IMR-90 (cell line): ENCODE results near the gene EPN1. TPM values are rescaled to one million over a fixed set of nuclear protein-coding genes. Genes with fewer than 3 reads are reported as not detected.

Source experiments
- ATAC-seq: fragments of 200-7000 bp; cut with Tn5 transposase; 2 replicates; pipeline ENCODE4 v1.9.1; 2020; ENCODE audit warnings: low read depth, mild to moderate bottlenecking, moderate library complexity
- BruUV-seq: library from RNA; stranded (reverse); fragments of 400-500 nt; replicated peaks from 2 replicates; lab custom pipeline; 2021; lab: Mats Ljungman, UMichigan
- CTCF ChIA-PET: fragments of 300-600 bp; formaldehyde crosslinking; extraction: SDS; loops from one replicate; lab custom pipeline; 2021; ENCODE audit warnings: antibody characterized with exemption; lab: Yijun Ruan, JAX
- POLR2A ChIA-PET: fragments of 300-600 bp; sonication (Branson Sonifier 250); formaldehyde crosslinking; loops from one replicate; lab custom pipeline; 2022; ENCODE audit warnings: antibody characterized with exemption; ENCODE audit not compliant: unreplicated experiment; lab: Charles Lee
- DNase-seq: peaks from one replicate; pipeline ENCODE4 v3.0.0; 2013
- H2AFZ ChIP-seq: replicated peaks from 2 replicates; pipeline ENCODE3; 2013; ENCODE audit warnings: low read length, mild to moderate bottlenecking; ENCODE audit not compliant: poor library complexity
- H2AK5ac ChIP-seq: 2 replicates; pipeline ENCODE4 v1.6.1; 2013; ENCODE audit warnings: low read depth, low read length, inconsistent platforms
- H2AK9ac ChIP-seq: replicated peaks from 2 replicates; pipeline ENCODE3; 2013; ENCODE audit warnings: mild to moderate bottlenecking, low read depth, low read length, moderate library complexity; ENCODE audit not compliant: poor library complexity
- H2BK120ac ChIP-seq: 2 replicates; pipeline ENCODE4 v1.6.1; 2013; ENCODE audit warnings: low read depth, low read length, inconsistent platforms
- H2BK15ac ChIP-seq: 3 replicates; pipeline ENCODE4 v1.6.1; 2013; ENCODE audit warnings: low read depth, low read length, inconsistent platforms
- H2BK20ac ChIP-seq: 2 replicates; pipeline ENCODE4 v1.6.1; 2013; ENCODE audit warnings: low read depth, mild to moderate bottlenecking, inconsistent platforms, low read length, moderate library complexity
- H2BK5ac ChIP-seq: 2 replicates; pipeline ENCODE4 v1.6.1; 2013; ENCODE audit warnings: mild to moderate bottlenecking, low read depth, low read length, inconsistent platforms; ENCODE audit not compliant: poor library complexity, severe bottlenecking
- H3K14ac ChIP-seq: replicated peaks from 2 replicates; pipeline ENCODE4 v1.6.1; 2013; ENCODE audit warnings: low read depth, low read length, inconsistent platforms
- H3K18ac ChIP-seq: 2 replicates; pipeline ENCODE4 v1.6.1; 2013; ENCODE audit warnings: low read depth, low read length, control low read depth
- H3K23ac ChIP-seq: 2 replicates; pipeline ENCODE4 v1.6.1; 2013; ENCODE audit warnings: low read depth, low read length, inconsistent platforms
- H3K27ac ChIP-seq: 2 replicates; pipeline ENCODE4 v1.5.1; 2013; ENCODE audit warnings: mild to moderate bottlenecking, control low read depth, low read length; ENCODE audit not compliant: insufficient read depth
- H3K27me3 ChIP-seq: 2 replicates; pipeline ENCODE4 v1.6.1; 2013; ENCODE audit warnings: low read length; ENCODE audit not compliant: control insufficient read depth, insufficient read depth
- H3K36me3 ChIP-seq: 2 replicates; pipeline ENCODE4 v1.6.1; 2013; ENCODE audit warnings: low read length, mixed read lengths; ENCODE audit not compliant: control insufficient read depth, insufficient read depth
- H3K4ac ChIP-seq: 2 replicates; pipeline ENCODE4 v1.6.1; 2013; ENCODE audit warnings: low read depth, low read length, inconsistent platforms
- H3K4me1 ChIP-seq: 2 replicates; pipeline ENCODE4 v1.6.1; 2013; ENCODE audit warnings: low read length, mixed read lengths; ENCODE audit not compliant: control insufficient read depth, insufficient read depth
- H3K4me2 ChIP-seq: 2 replicates; pipeline ENCODE4 v1.6.1; 2013; ENCODE audit warnings: low read depth, mild to moderate bottlenecking, control low read depth, low read length, moderate library complexity
- H3K4me3 ChIP-seq: 2 replicates; pipeline ENCODE4 v1.5.1; 2013; ENCODE audit warnings: low read depth, mild to moderate bottlenecking, control low read depth, low read length, moderate library complexity; ENCODE audit not compliant: insufficient read depth
- H3K56ac ChIP-seq: 2 replicates; pipeline ENCODE4 v1.6.1; 2013; ENCODE audit warnings: low read length, inconsistent platforms; ENCODE audit not compliant: insufficient read depth; ENCODE audit errors: extremely low read depth
- H3K79me1 ChIP-seq, 2 experiments: 2 replicates each; pipeline ENCODE4 v1.6.1; 2013; ENCODE audit warnings: low read length in 2 of 2, inconsistent platforms in 1 of 2, low read depth in 1 of 2
- H3K9ac ChIP-seq: 2 replicates; pipeline ENCODE4 v1.6.1; 2013; ENCODE audit warnings: low read depth, low read length, control low read depth
- H3K9me1 ChIP-seq: 2 replicates; pipeline ENCODE4 v1.6.1; 2013; ENCODE audit warnings: low read length, inconsistent platforms; ENCODE audit not compliant: insufficient read depth
- H3K9me3 ChIP-seq: 2 replicates; pipeline ENCODE4 v1.6.1; 2013; ENCODE audit warnings: low read length; ENCODE audit not compliant: control insufficient read depth, insufficient read depth
- H4K20me1 ChIP-seq: 2 replicates; pipeline ENCODE4 v1.6.1; 2013; ENCODE audit warnings: low read length, inconsistent platforms; ENCODE audit not compliant: insufficient read depth
- H4K5ac ChIP-seq: 2 replicates; pipeline ENCODE4 v1.6.1; 2013; ENCODE audit warnings: mild to moderate bottlenecking, low read depth, low read length, control low read depth
- H4K8ac ChIP-seq, 2 experiments: 2 replicates each; pipeline ENCODE4 v1.6.1; 2013; ENCODE audit warnings: low read depth in 2 of 2, low read length in 2 of 2, control low read depth in 1 of 2, inconsistent platforms in 1 of 2
- H4K91ac ChIP-seq: 2 replicates; pipeline ENCODE4 v1.6.1; 2013; ENCODE audit warnings: low read depth, low read length, inconsistent platforms; ENCODE audit not compliant: insufficient read depth
- BHLHE40 ChIP-seq: fragments of 150-350 bp; IDR thresholded peaks from 2 replicates; pipeline ENCODE4 v1.6.1; 2016; ENCODE audit warnings: mild to moderate bottlenecking, low read depth, low read length
- CHD1 ChIP-seq: IDR thresholded peaks from 2 replicates; pipeline ENCODE4 v1.6.1; 2012; ENCODE audit warnings: low read depth, low read length, improper control_type of control experiment
- MAFK ChIP-seq: IDR thresholded peaks from 2 replicates; pipeline ENCODE4 v1.6.1; 2012; ENCODE audit warnings: low read depth, low read length, improper control_type of control experiment
- MAZ ChIP-seq: IDR thresholded peaks from 2 replicates; pipeline ENCODE4 v1.6.1; 2012; ENCODE audit warnings: low read depth, mild to moderate bottlenecking, low read length, improper control_type of control experiment, moderate library complexity, borderline replicate concordance
- POLR2A ChIP-seq: IDR thresholded peaks from 2 replicates; pipeline ENCODE4 v1.6.1; 2012; ENCODE audit warnings: mild to moderate bottlenecking, low read depth, low read length
- RCOR1 ChIP-seq: IDR thresholded peaks from 2 replicates; pipeline ENCODE4 v1.6.1; 2012; ENCODE audit warnings: mild to moderate bottlenecking, low read length, improper control_type of control experiment; ENCODE audit not compliant: insufficient replicate concordance
- SMC3 ChIP-seq: fragments of 150-350 bp; IDR thresholded peaks from 2 replicates; pipeline ENCODE4 v1.6.1; 2016; ENCODE audit warnings: low read depth, mild to moderate bottlenecking, antibody characterized with exemption, low read length, moderate library complexity
- WGBS, 2 experiments: methylation state at CpG; one replicate each; pipeline versions ENCODE4 v1.1.5 to v1.1.7; 2013; ENCODE audit warnings: missing lambda C conversion rate in 2 of 2; ENCODE audit not compliant: insufficient read length in 1 of 2; ENCODE audit errors: extremely low coverage in 2 of 2; 5-methylcytosine and 5-hydroxymethylcytosine counted together
- dilution Hi-C: fragments of 300-500 bp; cut with HindIII; formaldehyde crosslinking; loops from one replicate; pipeline ENCODE4 v1.14.3; 2018; ENCODE audit warnings: low sequenced_read_pairs; ENCODE audit not compliant: unreplicated experiment
- in situ Hi-C: fragments of 300-500 bp; cut with MboI; formaldehyde crosslinking; loops from 3 replicates; pipeline ENCODE4 v1.14.3; 2019; ENCODE audit warnings: low sequenced_read_pairs, inconsistent platforms, mixed read lengths
- intact Hi-C: fragments of 100-400 bp; cut with micrococcal nuclease; formaldehyde crosslinking; loops from 2 replicates; pipeline ENCODE4 v1.10.0; 2022
- polyA plus RNA-seq, 3 experiments: library from polyadenylated mRNA; depleted of rRNA; stranded (reverse); fragments of >200 nt; gene quantifications; 2 replicates each; pipeline ENCODE4 v1.2.3, GENCODE V29; 2012; ENCODE audit warnings: low replicate concordance in 1 of 3
- total RNA-seq: library from RNA; depleted of rRNA; stranded (reverse); fragments of >200 nt; gene quantifications from 2 replicates; pipeline ENCODE4 v1.2.3, GENCODE V29; 2012
- TF ChIP-seq, protein P1 (sequence below): fragments of 150-350 bp; IDR thresholded peaks from 2 replicates; pipeline ENCODE4 v1.6.1; 2017; ENCODE audit warnings: mild to moderate bottlenecking, antibody characterized with exemption, low read length, low read depth
- TF ChIP-seq, protein P2 (sequence below): conservative IDR thresholded peaks from 2 replicates; pipeline ENCODE4 v1.5.1; 2012; ENCODE audit warnings: mild to moderate bottlenecking, low read depth, low read length, improper control_type of control experiment
- TF ChIP-seq, protein P3 (sequence below): fragments of 150-350 bp; IDR thresholded peaks from 2 replicates; pipeline ENCODE4 v1.6.1; 2016; ENCODE audit warnings: low read depth, mild to moderate bottlenecking, low read length, moderate library complexity, borderline replicate concordance

EPN1 gene
- total and polyA plus RNA-seq, 2 of the 4 experiments (the other 2 are of a cell fraction) = 19.0 to 122 TPM

DNA sequence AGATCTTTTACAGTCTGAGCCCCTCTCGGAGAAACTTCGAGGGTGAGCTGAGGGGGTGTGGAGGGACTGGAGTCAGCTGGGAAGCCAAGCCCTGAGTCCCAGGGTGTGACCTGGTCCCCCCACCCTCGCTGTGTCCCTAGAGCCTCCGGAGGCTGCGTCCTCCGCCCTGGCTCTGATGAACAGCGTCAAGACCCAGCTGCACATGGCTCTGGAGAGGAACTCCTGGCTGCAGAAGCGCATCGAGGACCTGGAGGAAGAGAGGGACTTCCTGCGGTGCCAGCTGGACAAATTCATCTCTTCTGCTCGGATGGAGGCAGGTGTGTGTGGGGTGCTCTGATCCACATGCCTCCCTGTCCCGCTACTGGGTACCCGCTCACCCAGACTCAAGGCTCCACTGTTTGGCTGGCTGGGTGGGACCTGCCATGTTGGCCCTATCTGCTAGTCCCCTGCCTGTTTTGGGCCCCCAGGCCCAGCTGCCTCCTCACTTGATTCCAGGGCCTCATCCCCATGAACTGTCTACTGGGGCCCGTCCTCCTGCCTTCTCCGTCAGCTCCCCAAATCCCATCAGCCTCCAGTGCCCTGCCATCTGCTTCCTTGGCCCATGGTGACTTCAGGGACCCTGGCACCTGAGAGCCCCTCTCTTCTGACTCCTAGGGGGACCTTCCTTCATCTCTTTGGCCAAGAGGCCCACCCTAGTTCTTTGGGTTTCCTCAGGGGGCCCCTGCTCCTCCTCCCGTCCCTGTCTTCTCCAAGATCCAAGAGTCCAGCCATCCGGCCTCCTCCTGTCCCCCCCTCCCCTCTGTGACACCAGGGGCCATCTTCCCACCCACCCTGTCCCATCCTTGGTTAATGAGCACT is 25.5 kb upstream of the EPN1 start (continued):
- TF ChIP-seq, protein P1, sequence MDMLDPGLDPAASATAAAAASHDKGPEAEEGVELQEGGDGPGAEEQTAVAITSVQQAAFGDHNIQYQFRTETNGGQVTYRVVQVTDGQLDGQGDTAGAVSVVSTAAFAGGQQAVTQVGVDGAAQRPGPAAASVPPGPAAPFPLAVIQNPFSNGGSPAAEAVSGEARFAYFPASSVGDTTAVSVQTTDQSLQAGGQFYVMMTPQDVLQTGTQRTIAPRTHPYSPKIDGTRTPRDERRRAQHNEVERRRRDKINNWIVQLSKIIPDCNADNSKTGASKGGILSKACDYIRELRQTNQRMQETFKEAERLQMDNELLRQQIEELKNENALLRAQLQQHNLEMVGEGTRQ = no peak
- no peak for TF ChIP-seq RCOR1

DNA sequence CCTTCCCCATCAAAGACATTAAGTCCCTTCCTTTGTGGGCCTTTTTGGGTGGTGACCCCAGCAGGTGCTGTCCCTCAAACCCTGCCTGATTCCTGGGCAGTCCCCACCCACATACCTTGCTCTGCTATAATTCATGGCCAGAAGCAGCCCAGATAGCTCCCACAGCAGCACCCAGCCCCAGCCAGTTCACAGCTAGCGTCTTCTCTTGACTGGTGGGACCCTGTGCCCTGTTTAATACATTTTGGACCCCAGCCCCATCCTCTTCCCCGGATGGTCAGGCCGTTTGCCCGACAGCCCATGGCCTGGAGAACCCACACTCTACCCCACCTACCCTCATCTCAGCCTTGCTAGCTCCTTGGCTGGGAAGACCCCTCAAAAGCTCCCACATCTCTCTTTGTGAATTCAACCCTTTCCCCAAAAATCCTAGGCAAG is 24.9 kb upstream of the EPN1 start:
- H3K27ac ChIP-seq = no peak overlapping the region
- H3K14ac ChIP-seq = no peak overlapping the region
- no peak for ATAC-seq
- no peak overlapping the region for H2BK20ac ChIP-seq
- in situ Hi-C loops = loop anchor here (25.0 kb wide), 2 partner anchors 1188 to 1513 kb away; partner anchors contain the start of genes CDC42EP5, CNOT3 and LENG9
- H4K5ac ChIP-seq = no peak overlapping the region
- no peak overlapping the region for H2BK5ac ChIP-seq
- H3K4me3 ChIP-seq = no peak overlapping the region
- dilution Hi-C loops = no loop called here
- H2AK9ac ChIP-seq = no peak overlapping the region
- H3K36me3 ChIP-seq = peaks cover 13% of the 10 kb centered on the region
- WGBS, 2 experiments = 100% methylated on average over 1 of the region's 4 CpGs; no CpG with 5 or more reads in 1 of the 2 experiments
- no peaks in the 10 kb centered on the region for H3K9me3 ChIP-seq
- H4K20me1 ChIP-seq = peaks cover 7% of the 10 kb centered on the region
- BruUV-seq = no TSS peak
- H3K56ac ChIP-seq = no peak overlapping the region
- no peak for DNase-seq
- peaks cover 5% of the 10 kb centered on the region for H3K4me1 ChIP-seq
- H4K8ac ChIP-seq = no peak overlapping the region
- no peak overlapping the region for H3K4me2 ChIP-seq
- H4K91ac ChIP-seq = no peak overlapping the region
- no peak overlapping the region for H2AK5ac ChIP-seq
- ChIA-PET CTCF (no interaction called here), POLR2A (no interaction called here)
- no peak overlapping the region for H3K23ac ChIP-seq
- H2AFZ ChIP-seq = no peak overlapping the region
- H3K79me1 ChIP-seq = peaks cover 18 to 32% of the 10 kb centered on the region in 2 experiments
- no peak overlapping the region for H2BK15ac ChIP-seq
- no peak overlapping the region for H2BK120ac ChIP-seq
- no peaks in the 10 kb centered on the region for H3K27me3 ChIP-seq
- no peak overlapping the region for H3K4ac ChIP-seq
- intact Hi-C loops = no loop called here
- no peak overlapping the region for H3K9ac ChIP-seq
- no peaks in the 10 kb centered on the region for H3K9me1 ChIP-seq
- no peak overlapping the region for H3K18ac ChIP-seq
- TF ChIP-seq, protein P2, sequence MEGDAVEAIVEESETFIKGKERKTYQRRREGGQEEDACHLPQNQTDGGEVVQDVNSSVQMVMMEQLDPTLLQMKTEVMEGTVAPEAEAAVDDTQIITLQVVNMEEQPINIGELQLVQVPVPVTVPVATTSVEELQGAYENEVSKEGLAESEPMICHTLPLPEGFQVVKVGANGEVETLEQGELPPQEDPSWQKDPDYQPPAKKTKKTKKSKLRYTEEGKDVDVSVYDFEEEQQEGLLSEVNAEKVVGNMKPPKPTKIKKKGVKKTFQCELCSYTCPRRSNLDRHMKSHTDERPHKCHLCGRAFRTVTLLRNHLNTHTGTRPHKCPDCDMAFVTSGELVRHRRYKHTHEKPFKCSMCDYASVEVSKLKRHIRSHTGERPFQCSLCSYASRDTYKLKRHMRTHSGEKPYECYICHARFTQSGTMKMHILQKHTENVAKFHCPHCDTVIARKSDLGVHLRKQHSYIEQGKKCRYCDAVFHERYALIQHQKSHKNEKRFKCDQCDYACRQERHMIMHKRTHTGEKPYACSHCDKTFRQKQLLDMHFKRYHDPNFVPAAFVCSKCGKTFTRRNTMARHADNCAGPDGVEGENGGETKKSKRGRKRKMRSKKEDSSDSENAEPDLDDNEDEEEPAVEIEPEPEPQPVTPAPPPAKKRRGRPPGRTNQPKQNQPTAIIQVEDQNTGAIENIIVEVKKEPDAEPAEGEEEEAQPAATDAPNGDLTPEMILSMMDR = no peak
- TF ChIP-seq RCOR1 (no peak), CHD1 (no peak), SMC3 (no peak), MAFK (no peak), POLR2A (no peak), MAZ (no peak), BHLHE40 (no peak)
- TF ChIP-seq, protein P1 = no peak
- TF ChIP-seq, protein P3, sequence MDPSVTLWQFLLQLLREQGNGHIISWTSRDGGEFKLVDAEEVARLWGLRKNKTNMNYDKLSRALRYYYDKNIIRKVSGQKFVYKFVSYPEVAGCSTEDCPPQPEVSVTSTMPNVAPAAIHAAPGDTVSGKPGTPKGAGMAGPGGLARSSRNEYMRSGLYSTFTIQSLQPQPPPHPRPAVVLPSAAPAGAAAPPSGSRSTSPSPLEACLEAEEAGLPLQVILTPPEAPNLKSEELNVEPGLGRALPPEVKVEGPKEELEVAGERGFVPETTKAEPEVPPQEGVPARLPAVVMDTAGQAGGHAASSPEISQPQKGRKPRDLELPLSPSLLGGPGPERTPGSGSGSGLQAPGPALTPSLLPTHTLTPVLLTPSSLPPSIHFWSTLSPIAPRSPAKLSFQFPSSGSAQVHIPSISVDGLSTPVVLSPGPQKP = no peak
